Mucosa of descending colon (tissue), 3 donors: ENCODE measurements around the gene SLC7A6. TPM values are rescaled to one million over a fixed set of nuclear protein-coding genes. Genes with fewer than 3 reads are reported as not detected.

ENCODE experiments used
- ATAC-seq: fragments of 200-7000 bp; cut with Tn5 transposase; one replicate; pipeline ENCODE4 v1.9.1; 2020; ENCODE audit warnings: mild to moderate bottlenecking, moderate library complexity
- DNase-seq, 3 donors: peaks; one replicate each; pipeline ENCODE4 v3.0.0-alpha.2; 2020
- H3K36me3 ChIP-seq: fragments of 200-600 bp; one replicate; pipeline ENCODE4 v1.8.0; 2021; ENCODE audit warnings: low read depth, mild to moderate bottlenecking
- H3K4me1 ChIP-seq: fragments of 200-600 bp; one replicate; pipeline ENCODE4 v1.8.0; 2021; ENCODE audit warnings: low read depth, mild to moderate bottlenecking
- H3K4me3 ChIP-seq: fragments of 200-600 bp; one replicate; pipeline ENCODE4 v1.8.0; 2021; ENCODE audit warnings: mild to moderate bottlenecking
- H3K9me3 ChIP-seq: fragments of 200-600 bp; one replicate; pipeline ENCODE4 v1.8.0; 2021; ENCODE audit warnings: mild to moderate bottlenecking
- intact Hi-C, 2 donors: fragments of 100-400 bp; cut with DNase I in 1 of 2; cut with micrococcal nuclease in 1 of 2; formaldehyde crosslinking; loops; one replicate each; pipeline versions ENCODE4 v1.11.0 to v1.11.1; 2022; cut with DNase I, micrococcal nuclease
- total RNA-seq, 3 donors: library from RNA; stranded (reverse); fragmentation: NEBNext Ultra II Directional in 2 of 3; extraction: Animal tissue kit (Norgen Biotek cat#: 25700) in 2 of 3; gene quantifications; one replicate each; pipeline versions ENCODE4 v1.2.1 to v1.2.4, GENCODE V29; 2021 to 2023
- TF ChIP-seq, protein P1 (sequence below): fragments of 200-600 bp; IDR thresholded peaks from one replicate; pipeline ENCODE4 v1.8.0; 2022; ENCODE audit warnings: antibody characterized with exemption, mild to moderate bottlenecking
- donor health status: DM: no; HTN: no; CAD: no; lungs with moderate emphysema.
- donor health status: DM: no; HTN: no; CAD: no.
- donor health status: DM: no; HTN: yes; CAD: no.

Gene SLC7A6
- total RNA-seq, 3 donors from 2014 or later = 35.0 to 41.4 (median 37.2) TPM

- H3K4me1 ChIP-seq = peaks cover 45% of the 10 kb centered on the region
- no peaks in the 10 kb centered on the region for H3K36me3 ChIP-seq
- intact Hi-C loops = no loop called here
- no peaks in the 10 kb centered on the region for H3K9me3 ChIP-seq
- no peak overlapping the region for H3K4me3 ChIP-seq
- ATAC-seq (no peak), DNase-seq (no peak)
- TF ChIP-seq, protein P1, sequence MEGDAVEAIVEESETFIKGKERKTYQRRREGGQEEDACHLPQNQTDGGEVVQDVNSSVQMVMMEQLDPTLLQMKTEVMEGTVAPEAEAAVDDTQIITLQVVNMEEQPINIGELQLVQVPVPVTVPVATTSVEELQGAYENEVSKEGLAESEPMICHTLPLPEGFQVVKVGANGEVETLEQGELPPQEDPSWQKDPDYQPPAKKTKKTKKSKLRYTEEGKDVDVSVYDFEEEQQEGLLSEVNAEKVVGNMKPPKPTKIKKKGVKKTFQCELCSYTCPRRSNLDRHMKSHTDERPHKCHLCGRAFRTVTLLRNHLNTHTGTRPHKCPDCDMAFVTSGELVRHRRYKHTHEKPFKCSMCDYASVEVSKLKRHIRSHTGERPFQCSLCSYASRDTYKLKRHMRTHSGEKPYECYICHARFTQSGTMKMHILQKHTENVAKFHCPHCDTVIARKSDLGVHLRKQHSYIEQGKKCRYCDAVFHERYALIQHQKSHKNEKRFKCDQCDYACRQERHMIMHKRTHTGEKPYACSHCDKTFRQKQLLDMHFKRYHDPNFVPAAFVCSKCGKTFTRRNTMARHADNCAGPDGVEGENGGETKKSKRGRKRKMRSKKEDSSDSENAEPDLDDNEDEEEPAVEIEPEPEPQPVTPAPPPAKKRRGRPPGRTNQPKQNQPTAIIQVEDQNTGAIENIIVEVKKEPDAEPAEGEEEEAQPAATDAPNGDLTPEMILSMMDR = no peak
These were observed 6.0 kb downstream of the SLC7A6 start for GRCh38 chr16:68270353-68270752.

DNA sequence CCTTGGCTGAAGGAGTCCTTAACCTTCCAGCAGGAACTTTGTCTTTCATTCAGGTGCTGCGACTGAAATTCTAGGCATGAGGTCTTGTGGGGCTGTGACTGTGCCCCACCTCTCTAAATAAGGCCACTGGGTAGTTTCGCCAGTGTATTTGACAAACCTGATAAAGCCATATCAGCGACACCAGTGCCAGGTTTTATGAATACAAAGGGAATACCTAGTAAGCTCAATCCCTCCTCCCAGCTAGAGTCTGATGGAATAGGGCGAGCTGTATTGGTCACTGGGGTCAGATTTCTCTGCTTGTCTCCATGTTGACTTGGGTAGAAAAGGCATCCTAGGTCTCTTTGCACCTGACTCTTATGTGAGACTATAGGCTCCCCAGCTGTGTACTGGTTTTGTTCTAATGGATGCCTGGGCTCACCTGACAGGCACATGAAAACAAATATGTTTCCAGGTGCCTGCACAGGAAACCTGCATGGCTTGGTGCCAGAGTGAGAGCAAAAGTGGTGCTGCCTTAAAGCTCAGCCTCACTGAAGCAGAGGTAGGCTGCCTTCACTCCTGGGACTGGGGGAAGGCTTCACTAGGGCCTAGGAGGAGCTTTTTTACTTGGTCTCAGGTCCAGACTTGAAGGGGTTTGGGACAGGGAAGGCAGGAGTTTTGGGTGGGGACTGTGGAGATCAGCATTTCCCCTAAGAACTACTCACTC is 8.3 kb downstream of the SLC7A6 start:
- ATAC-seq (peak; percentile 57), DNase-seq (peak in 2 of 3 donors; percentile 43 to 57)
- intact Hi-C loops = no loop called here
- peaks cover 33% of the 10 kb centered on the region for H3K4me1 ChIP-seq
- no peaks in the 10 kb centered on the region for H3K9me3 ChIP-seq
- H3K4me3 ChIP-seq = no peak overlapping the region
- TF ChIP-seq, protein P1 = no peak
- H3K36me3 ChIP-seq = no peaks in the 10 kb centered on the region

GRCh38 chr16:68273459-68273858 is 9.1 kb downstream of the SLC7A6 start:
- H3K4me1 ChIP-seq = peaks cover 26% of the 10 kb centered on the region
- intact Hi-C loops = no loop called here
- ATAC-seq (no peak), DNase-seq (no peak)
- H3K36me3 ChIP-seq = no peaks in the 10 kb centered on the region
- H3K4me3 ChIP-seq = no peak overlapping the region
- TF ChIP-seq, protein P1 = no peak
- no peaks in the 10 kb centered on the region for H3K9me3 ChIP-seq

- intact Hi-C loops = no loop called here
- Histone ChIP-seq H3K4me3 (no peak overlapping the region), H3K4me1 (peaks cover 22% of the 10 kb centered on the region), H3K36me3 (no peaks in the 10 kb centered on the region), H3K9me3 (no peaks in the 10 kb centered on the region)
- DNase-seq = no peak
- no peak for ATAC-seq
- TF ChIP-seq, protein P1 = no peak
These were observed 9.6 kb downstream of the SLC7A6 start for GRCh38 chr16:68273896-68274295.

DNA sequence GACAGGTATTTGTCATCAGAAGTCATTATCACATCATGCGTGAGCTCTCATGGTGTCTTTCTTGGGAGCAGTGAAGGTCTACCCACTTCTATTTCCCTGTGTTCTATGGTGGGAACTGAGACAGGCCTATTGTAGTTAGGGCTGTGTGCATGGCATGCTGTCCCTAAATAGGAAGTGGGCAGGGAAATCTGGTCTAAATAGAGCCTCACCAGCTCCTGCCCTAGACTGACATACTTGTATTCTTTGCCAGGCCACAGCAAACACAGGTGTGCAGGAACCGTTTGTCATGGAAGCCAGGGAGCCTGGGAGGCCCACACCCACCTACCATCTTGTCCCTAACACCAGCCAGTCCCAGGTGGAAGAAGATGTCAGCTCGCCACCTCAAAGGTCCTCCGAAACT is 10.1 kb downstream of the SLC7A6 start:
- DNase-seq = no peak

More for the DNA sequence above, 10.1 kb downstream of the SLC7A6 start:
- Histone ChIP-seq H3K4me1 (peaks cover 17% of the 10 kb centered on the region), H3K4me3 (no peak overlapping the region), H3K36me3 (no peaks in the 10 kb centered on the region), H3K9me3 (no peaks in the 10 kb centered on the region)
- no peak for ATAC-seq
- intact Hi-C loops = no loop called here
- TF ChIP-seq, protein P1 = no peak
